Prostate gland (tissue), 2 donors: ENCODE data around the gene NETO1. TPM values are rescaled to one million over a fixed set of nuclear protein-coding genes. Genes with fewer than 3 reads are reported as not detected.

Experiments used
- DNase-seq: peaks from one replicate; pipeline ENCODE4 v3.0.0-alpha.2; 2019; ENCODE audit warnings: low spot score
- H3K27ac ChIP-seq, 2 donors: fragments of 200-600 bp; sonication (generic); 2 replicates each; pipeline ENCODE4 v1.5.1; 2017 to 2019
- H3K27me3 ChIP-seq: fragments of 200-600 bp; sonication (generic); replicated peaks from 2 replicates; pipeline ENCODE4 v1.5.1; 2019; ENCODE audit not compliant: insufficient read depth
- H3K36me3 ChIP-seq, 2 donors: fragments of 200-600 bp; sonication (generic); 1 replicate in 1 of 2; 2 replicates in 1 of 2; pipeline versions ENCODE4 v1.5.1 to v1.8.1; 2017 to 2019
- H3K4me1 ChIP-seq: fragments of 200-600 bp; sonication (generic); replicated peaks from 2 replicates; pipeline ENCODE4 v1.5.1; 2019
- H3K4me3 ChIP-seq, 2 donors: fragments of 200-600 bp; sonication (generic); 2 replicates each; pipeline ENCODE4 v1.5.1; 2017 to 2019
- H3K9me3 ChIP-seq: fragments of 200-600 bp; sonication (generic); 2 replicates; pipeline ENCODE4 v1.5.1; 2017
- POLR2A ChIP-seq: fragments of 450-650 bp; IDR thresholded peaks from one replicate; pipeline ENCODE4 v1.6.1; 2016; ENCODE audit warnings: antibody characterized with exemption, mild to moderate bottlenecking
- POLR2AphosphoS5 ChIP-seq: sonication (generic); formaldehyde crosslinking; IDR thresholded peaks from one replicate; pipeline ENCODE4 v1.6.1; 2017; ENCODE audit warnings: antibody characterized with exemption
- WGBS: methylation state at CpG from one replicate; pipeline ENCODE4 v1.1.5; 2018; 5-methylcytosine and 5-hydroxymethylcytosine counted together
- intact Hi-C: fragments of 100-400 bp; cut with DNase I; formaldehyde crosslinking; loops from one replicate; pipeline ENCODE4 v1.14.2; 2022
- total RNA-seq, 2 donors: library from RNA; depleted of rRNA; stranded (reverse); fragments of >200 nt; gene quantifications; one replicate each; pipeline ENCODE4 v1.1.0, GENCODE V29; 2016
- TF ChIP-seq, protein P1 (sequence below), 4 experiments: fragments of 200-600 bp in 2 of 4; fragments of 450-650 bp in 2 of 4; sonication (generic) in 2 of 4; IDR thresholded peaks; 1 replicate in 3 of 4; 2 replicates in 1 of 4; pipeline ENCODE4 v1.5.1; 2016 to 2019; ENCODE audit warnings: antibody characterized with exemption in 4 of 4, mild to moderate bottlenecking in 2 of 4, moderate library complexity in 2 of 4

The NETO1 gene
- total RNA-seq, 2 donors from 2014 or later: 1.6 TPM; not detected in 1

DNA sequence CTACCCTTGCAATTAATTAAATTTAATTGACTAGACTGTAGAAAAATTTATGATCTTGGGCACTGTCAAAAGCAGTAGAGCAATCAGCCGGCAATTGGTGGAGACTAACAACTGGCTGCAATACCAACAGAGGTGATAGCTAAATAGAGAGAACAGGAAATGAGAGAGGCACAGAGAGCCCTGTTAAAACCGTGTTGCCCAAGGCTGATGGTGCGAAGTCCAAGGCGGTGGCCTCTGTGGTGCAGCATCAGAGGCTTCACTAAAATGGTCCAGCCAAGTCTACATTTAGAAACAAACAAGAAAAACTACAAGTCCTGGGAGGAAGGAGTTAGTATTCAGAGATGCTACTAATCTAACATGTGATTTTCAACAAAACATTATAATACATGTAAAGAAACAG, 115.6 kb downstream of the NETO1 start:
- WGBS: 60% methylated on average over 4 of the region's 4 CpGs
- no peak overlapping the region for H3K27ac ChIP-seq
- no peaks in the 10 kb centered on the region for H3K27me3 ChIP-seq
- no peaks in the 10 kb centered on the region for H3K4me1 ChIP-seq
- no peak overlapping the region for H3K4me3 ChIP-seq
- no peaks in the 10 kb centered on the region for H3K36me3 ChIP-seq
- H3K9me3 ChIP-seq: no peaks in the 10 kb centered on the region
- no peak for DNase-seq
- TF ChIP-seq, protein P1, sequence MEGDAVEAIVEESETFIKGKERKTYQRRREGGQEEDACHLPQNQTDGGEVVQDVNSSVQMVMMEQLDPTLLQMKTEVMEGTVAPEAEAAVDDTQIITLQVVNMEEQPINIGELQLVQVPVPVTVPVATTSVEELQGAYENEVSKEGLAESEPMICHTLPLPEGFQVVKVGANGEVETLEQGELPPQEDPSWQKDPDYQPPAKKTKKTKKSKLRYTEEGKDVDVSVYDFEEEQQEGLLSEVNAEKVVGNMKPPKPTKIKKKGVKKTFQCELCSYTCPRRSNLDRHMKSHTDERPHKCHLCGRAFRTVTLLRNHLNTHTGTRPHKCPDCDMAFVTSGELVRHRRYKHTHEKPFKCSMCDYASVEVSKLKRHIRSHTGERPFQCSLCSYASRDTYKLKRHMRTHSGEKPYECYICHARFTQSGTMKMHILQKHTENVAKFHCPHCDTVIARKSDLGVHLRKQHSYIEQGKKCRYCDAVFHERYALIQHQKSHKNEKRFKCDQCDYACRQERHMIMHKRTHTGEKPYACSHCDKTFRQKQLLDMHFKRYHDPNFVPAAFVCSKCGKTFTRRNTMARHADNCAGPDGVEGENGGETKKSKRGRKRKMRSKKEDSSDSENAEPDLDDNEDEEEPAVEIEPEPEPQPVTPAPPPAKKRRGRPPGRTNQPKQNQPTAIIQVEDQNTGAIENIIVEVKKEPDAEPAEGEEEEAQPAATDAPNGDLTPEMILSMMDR (IDR thresholded peaks at IDR 0.05): no peak
- TF ChIP-seq POLR2A: no peak
- TF ChIP-seq POLR2AphosphoS5: no peak
- intact Hi-C loops: no loop called here

DNA sequence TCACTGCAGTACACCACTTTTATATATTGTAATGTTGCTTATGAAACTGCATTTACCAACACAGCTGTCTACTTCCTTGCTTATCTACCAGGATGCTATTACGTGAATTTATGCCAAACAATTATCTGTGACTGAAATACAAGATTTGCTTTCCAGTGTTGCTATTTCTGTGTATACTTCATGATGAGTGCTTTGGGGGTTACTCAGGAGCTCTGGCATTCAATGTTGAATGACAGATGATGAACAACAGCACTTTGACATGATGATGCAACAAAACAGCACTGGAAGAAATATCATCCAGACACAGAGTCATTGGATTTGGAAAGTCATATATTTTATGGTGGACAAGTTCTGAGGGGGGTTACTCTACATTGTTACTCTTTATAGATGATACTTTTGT, 125.8 kb downstream of the NETO1 start:
- 58% methylated on average over 1 of the region's 1 CpG for WGBS
- Histone ChIP-seq H3K9me3 (no peaks in the 10 kb centered on the region), H3K27ac (no peak overlapping the region), H3K27me3 (no peaks in the 10 kb centered on the region), H3K36me3 (no peaks in the 10 kb centered on the region), H3K4me1 (no peaks in the 10 kb centered on the region), H3K4me3 (no peak overlapping the region)
- no peak for DNase-seq
- TF ChIP-seq POLR2AphosphoS5: no peak
- TF ChIP-seq, protein P1 (IDR thresholded peaks at IDR 0.05): no peak
- no peak for TF ChIP-seq POLR2A
- intact Hi-C loops: no loop called here

GRCh38 chr18:72738136-72738535, 129.7 kb downstream of the NETO1 start:
- WGBS: 76% methylated on average over 4 of the region's 4 CpGs
- no peak overlapping the region for H3K4me3 ChIP-seq
- no peak for DNase-seq
- no peaks in the 10 kb centered on the region for H3K9me3 ChIP-seq
- H3K36me3 ChIP-seq: no peaks in the 10 kb centered on the region
- no peaks in the 10 kb centered on the region for H3K4me1 ChIP-seq
- no peak overlapping the region for H3K27ac ChIP-seq
- no peaks in the 10 kb centered on the region for H3K27me3 ChIP-seq
- intact Hi-C loops: no loop called here
- TF ChIP-seq, protein P1 (IDR thresholded peaks at IDR 0.05): no peak
- no peak for TF ChIP-seq POLR2A
- no peak for TF ChIP-seq POLR2AphosphoS5

- no peaks in the 10 kb centered on the region for H3K9me3 ChIP-seq
- WGBS: 91% methylated on average over 6 of the region's 6 CpGs
- H3K4me3 ChIP-seq: no peak overlapping the region
- no peak overlapping the region for H3K27ac ChIP-seq
- no peaks in the 10 kb centered on the region for H3K4me1 ChIP-seq
- no peak for DNase-seq
- no peaks in the 10 kb centered on the region for H3K27me3 ChIP-seq
- TF ChIP-seq POLR2AphosphoS5 (no peak), POLR2A (no peak)
- TF ChIP-seq, protein P1 (IDR thresholded peaks at IDR 0.05): no peak
- intact Hi-C loops: no loop called here
- H3K36me3 ChIP-seq: no peaks in the 10 kb centered on the region
Observed at GRCh38 chr18:72727776-72728175, 140.0 kb downstream of the NETO1 start.

DNA sequence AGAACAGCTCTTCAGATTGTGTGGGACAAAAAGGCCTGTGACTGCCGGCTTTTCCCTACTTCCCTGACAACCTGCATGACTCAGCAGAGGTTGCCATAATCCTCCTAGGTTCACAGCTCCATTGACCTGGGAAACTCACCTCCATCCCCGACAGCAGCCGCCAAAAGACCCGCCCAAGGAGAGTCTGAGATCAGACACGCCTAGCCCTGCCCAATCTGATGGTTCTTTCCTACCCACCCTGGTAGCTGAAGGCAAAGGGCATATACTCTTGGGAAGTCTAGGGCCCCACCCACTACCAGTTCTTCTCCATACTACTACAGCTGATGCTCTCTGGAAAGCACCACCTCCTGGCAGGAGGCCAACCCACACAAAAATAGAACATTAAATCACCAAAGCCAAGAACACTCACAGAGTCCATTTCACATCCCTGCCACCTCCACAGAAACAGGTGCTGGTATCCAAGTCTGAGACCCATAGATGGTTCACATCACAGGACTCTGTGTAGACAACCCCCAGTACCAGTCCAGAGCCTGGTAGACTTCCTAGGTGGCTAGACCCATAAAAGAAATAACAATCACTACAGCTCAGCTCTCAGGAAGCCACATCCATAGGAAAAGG, 140.6 kb downstream of the NETO1 start:
- no peaks in the 10 kb centered on the region for H3K4me1 ChIP-seq
- no peaks in the 10 kb centered on the region for H3K36me3 ChIP-seq
- no peak for DNase-seq
- H3K9me3 ChIP-seq: no peaks in the 10 kb centered on the region
- TF ChIP-seq, protein P1 (IDR thresholded peaks at IDR 0.05): no peak
- TF ChIP-seq POLR2A (no peak), POLR2AphosphoS5 (no peak)
- no peak overlapping the region for H3K27ac ChIP-seq
- no peak overlapping the region for H3K4me3 ChIP-seq
- intact Hi-C loops: no loop called here
- no peaks in the 10 kb centered on the region for H3K27me3 ChIP-seq
- 91% methylated on average over 5 of the region's 5 CpGs for WGBS
